AG04449 (cell line): ENCODE results near the gene HCRTR1.

Experiments
- CTCF ChIA-PET: fragments of 350-600 bp; formaldehyde crosslinking; extraction: SDS; loops from one replicate; lab custom pipeline; 2021; ENCODE audit warnings: antibody characterized with exemption; lab: Yijun Ruan, JAX
- POLR2A ChIA-PET: fragments of 400-600, 350-600 bp; formaldehyde crosslinking; extraction: SDS; loops from one replicate; lab custom pipeline; 2020; ENCODE audit warnings: antibody characterized with exemption, inconsistent platforms; lab: Yijun Ruan, JAX
- DNase-seq: peaks from one replicate; pipeline ENCODE4 v3.0.0-alpha.2; 2010; ENCODE audit warnings: low read depth, low spot score
- H3K4me3 ChIP-seq: 2 replicates; pipeline ENCODE4 v1.5.1; 2011; ENCODE audit warnings: low read depth, mild to moderate bottlenecking, control low read depth, low read length
- TF ChIP-seq, protein P1 (sequence below): IDR thresholded peaks from one replicate; pipeline ENCODE4 v1.5.1; 2011; ENCODE audit warnings: mild to moderate bottlenecking, moderate library complexity, low read length, control low read depth, inconsistent platforms; ENCODE audit not compliant: insufficient read depth; ENCODE audit errors: missing control alignments

HCRTR1 gene

DNA sequence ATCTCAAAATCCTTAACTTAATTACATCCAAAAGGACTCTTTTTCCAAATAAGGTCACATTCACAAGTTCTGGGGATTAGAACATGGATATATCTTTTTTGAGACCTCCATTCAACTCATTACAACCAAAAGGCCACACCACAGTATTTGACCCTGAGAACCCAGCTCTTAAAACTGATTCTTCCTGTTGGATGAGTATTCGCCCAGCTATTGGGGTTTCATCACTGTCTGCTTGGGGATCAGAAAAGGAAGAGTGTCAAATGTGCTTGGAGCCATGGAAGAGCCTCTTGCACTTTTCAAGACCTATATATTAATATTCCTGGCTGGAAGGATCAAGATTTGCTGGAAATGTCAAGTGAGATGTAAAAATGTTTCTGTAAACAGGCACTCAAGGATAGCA is 46.6 kb upstream of the HCRTR1 start:
- CTCF ChIA-PET, result interaction anchor here (0.7 to 14.2 kb wide), 8 partner anchors 7 to 218 kb away, joined by 3 to 327 read pairs (median 6); no protein-coding TSS in a partner anchor
- POLR2A ChIA-PET, result no interaction called here
- TF ChIP-seq, protein P1, sequence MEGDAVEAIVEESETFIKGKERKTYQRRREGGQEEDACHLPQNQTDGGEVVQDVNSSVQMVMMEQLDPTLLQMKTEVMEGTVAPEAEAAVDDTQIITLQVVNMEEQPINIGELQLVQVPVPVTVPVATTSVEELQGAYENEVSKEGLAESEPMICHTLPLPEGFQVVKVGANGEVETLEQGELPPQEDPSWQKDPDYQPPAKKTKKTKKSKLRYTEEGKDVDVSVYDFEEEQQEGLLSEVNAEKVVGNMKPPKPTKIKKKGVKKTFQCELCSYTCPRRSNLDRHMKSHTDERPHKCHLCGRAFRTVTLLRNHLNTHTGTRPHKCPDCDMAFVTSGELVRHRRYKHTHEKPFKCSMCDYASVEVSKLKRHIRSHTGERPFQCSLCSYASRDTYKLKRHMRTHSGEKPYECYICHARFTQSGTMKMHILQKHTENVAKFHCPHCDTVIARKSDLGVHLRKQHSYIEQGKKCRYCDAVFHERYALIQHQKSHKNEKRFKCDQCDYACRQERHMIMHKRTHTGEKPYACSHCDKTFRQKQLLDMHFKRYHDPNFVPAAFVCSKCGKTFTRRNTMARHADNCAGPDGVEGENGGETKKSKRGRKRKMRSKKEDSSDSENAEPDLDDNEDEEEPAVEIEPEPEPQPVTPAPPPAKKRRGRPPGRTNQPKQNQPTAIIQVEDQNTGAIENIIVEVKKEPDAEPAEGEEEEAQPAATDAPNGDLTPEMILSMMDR, result no peak
- no peak overlapping the region for H3K4me3 ChIP-seq
- DNase-seq, result no peak

DNA sequence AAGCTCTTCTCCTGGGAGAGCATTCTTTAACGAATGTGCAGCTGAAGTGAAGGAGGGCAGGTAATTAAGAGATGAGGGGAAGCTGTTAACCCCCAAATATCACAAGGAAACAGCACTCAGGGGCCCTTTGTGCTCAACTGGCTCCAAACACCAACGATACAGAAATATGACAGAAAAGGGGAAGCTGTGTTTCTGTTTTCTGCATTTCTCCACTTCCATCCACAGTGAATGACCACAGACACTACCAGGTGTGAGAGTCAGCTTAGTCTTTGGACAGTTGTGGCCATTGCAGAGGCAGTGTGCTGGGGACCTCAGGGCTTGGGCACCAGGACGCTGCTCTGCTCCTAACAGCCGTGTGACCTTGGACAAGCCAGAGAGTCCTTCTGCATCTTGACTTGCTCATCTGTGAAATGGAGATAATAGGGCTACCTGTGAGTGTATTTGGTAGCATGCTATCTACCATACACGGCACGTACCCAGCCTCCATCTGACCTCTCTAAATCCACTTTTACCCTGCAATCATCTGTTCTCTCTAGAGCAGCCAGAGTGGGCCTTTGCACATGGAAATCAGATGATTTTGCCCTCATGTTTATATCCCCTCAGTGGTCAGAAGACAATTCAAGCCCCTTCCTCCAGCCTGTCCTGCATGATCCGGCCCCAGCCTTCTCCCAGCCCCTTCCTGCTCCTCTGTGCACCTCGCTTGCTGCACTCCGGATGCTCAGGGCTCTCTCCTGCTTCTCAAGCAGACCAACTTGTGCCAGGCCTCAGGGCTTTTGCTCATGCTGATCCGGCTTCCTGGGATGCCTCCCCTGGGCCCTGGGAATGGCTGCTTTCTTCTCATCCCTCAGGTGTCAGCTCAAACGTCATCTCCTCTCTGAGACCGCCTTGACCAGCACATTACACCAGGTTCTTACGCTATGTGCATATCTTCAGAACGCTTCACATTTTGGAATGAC is 45.9 kb upstream of the HCRTR1 start:
- TF ChIP-seq, protein P1, result no peak
- no peak overlapping the region for H3K4me3 ChIP-seq
- POLR2A ChIA-PET, result no interaction called here
- CTCF ChIA-PET, result interaction anchor here (0.7 to 14.2 kb wide), 6 partner anchors 7 to 284 kb away, joined by 3 to 327 read pairs (median 5); no protein-coding TSS in a partner anchor
- DNase-seq, result no peak

DNA sequence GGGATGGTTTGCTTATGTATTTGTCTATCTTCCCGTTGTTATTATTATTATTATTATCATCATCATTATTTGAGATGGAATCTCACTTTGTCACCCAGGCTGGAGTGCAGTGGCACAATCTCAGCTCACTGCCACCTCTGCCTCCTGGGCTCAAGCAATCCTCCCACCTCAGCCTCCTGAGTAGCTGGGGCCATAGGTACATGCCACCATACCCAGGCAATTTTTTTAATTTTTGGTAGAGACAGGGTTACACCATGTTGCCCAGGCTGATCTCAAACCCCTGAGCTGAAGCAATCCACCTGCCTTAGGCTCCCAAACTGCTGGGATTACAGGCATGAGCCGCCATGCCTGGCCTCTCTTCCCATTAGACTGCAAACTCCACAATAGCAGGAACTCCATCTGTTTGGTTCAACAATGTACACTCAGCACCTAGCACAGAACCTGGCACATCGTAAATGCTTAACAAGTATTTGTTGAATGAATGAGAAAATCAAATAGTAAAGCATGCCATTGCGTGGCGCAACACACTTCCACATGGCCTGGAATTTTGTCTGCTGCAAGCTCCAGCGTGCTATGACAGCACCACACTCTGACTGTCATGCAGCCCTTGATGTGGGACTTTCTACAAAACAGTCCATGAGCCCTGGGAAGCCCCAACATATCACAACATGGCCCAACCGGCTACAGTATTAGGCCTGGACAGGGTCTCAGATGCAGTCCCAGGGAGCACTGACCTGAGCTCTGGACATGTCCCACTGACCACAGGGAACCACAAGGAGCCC is 45.0 kb upstream of the HCRTR1 start:
- no peak for DNase-seq
- H3K4me3 ChIP-seq, result no peak overlapping the region
- TF ChIP-seq, protein P1, result no peak
- ChIA-PET CTCF (interaction anchor here (0.7 to 14.2 kb wide), 4 partner anchors 8 to 285 kb away, joined by 3 to 327 read pairs (median 19); no protein-coding TSS in a partner anchor), POLR2A (no interaction called here)

DNA sequence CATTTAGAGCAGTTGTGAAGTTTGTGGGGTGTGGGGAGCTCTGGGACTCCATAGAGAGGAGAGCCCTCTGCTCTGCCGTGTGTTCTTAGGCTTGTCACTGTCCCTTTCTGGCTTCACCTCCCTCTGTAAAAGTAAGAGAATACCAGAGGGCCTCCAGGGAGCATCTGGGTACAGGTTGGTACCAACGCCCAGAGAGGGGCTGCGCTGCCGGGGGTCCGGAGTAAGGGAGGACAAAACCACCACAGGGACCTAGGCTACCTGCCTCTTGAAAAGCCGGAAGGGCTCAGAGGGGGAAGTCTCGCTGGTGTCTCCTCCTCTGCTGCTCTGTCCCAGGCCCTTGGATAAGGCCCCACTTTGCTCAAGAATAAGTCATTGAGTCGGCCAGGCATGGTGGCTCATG is 44.2 kb upstream of the HCRTR1 start:
- ChIA-PET CTCF (interaction anchor here (1.1 to 14.2 kb wide), 3 partner anchors 9 to 24 kb away, joined by 4 to 327 read pairs (median 34); no protein-coding TSS in a partner anchor), POLR2A (no interaction called here)
- no peak overlapping the region for H3K4me3 ChIP-seq
- TF ChIP-seq, protein P1, result no peak
- DNase-seq, result no peak

DNA sequence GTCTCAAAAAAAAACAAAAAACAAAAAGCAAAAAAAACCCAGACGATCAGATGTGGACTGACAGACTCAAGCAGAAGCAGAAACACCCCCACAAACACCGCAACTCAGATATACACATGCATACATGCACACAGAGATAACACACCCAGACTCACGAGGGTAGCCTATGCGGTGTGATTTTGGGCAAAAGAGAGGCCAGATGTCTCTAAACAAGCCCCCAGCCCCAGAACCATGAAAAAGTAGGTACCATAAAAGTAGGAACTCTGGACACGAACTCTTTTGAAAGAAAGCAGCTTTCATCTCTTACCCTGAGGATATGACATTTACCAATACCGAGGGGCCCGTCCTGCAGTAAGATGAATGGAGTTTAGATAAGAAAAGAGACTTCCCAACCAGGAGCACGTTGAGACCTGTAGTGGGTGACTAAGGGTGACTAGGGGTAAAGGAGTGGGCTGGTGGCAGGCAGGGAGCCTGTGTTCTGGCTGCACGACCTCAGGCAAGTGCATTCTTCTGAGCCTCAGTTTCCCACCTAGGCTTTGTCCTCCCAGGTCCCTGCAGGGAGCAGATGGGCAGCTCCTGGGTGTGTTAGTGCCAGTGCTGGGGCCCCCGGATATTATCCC is 42.6 kb upstream of the HCRTR1 start:
- no peak overlapping the region for H3K4me3 ChIP-seq
- TF ChIP-seq, protein P1, result no peak
- POLR2A ChIA-PET, result no interaction called here
- CTCF ChIA-PET, result interaction anchor here (1.2 to 7.2 kb wide), 2 partner anchors 11 to 13 kb away, joined by 4 to 34 read pairs; no protein-coding TSS in a partner anchor
- no peak for DNase-seq
